ENCODE data around the gene IFTAP. TPM values are rescaled to one million over a fixed set of nuclear protein-coding genes. Genes with fewer than 3 reads are reported as not detected.

Gene IFTAP
- total RNA-seq, 4 donors from 2014 or later, result 0.80 to 22.3 (median 15.5) TPM

DNA sequence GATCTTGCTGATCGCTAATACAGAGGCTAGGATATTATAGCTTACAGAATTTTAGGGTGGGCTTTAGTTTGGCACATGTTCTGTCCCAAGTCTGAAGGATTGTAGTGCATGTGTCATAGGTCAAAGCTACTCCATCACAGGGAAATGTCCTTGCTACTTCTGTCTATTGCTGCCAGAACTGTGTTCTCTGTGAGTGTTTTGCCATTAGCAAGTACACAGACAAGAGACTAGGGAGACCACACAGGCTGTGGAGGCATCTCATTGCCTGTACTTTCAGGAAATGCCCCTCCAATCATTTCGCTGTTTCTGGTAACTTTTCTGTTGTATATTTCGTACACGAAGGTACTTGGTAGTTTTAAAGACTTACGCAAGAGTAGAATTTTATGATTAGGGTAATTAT, 29.2 kb downstream of the IFTAP start:
- intact Hi-C loops (cut with DNase I), result no loop called here
- Histone ChIP-seq H3K4me1 (peaks cover 0 to 14% (median 0%) of the 10 kb centered on the region in 3 donors), H3K27me3 (no peaks in the 10 kb centered on the region), H3K27ac (no peak overlapping the region), H3K9me3 (no peaks in the 10 kb centered on the region), H3K36me3 (no peaks in the 10 kb centered on the region), H3K4me3 (no peak overlapping the region)
- no peak for DNase-seq
- WGBS, 2 donors, result 82 to 90% methylated on average over 5 of the region's 5 CpGs
- TF ChIP-seq POLR2A (IDR thresholded peaks at IDR 0.05), result no peak
- TF ChIP-seq, protein P1, sequence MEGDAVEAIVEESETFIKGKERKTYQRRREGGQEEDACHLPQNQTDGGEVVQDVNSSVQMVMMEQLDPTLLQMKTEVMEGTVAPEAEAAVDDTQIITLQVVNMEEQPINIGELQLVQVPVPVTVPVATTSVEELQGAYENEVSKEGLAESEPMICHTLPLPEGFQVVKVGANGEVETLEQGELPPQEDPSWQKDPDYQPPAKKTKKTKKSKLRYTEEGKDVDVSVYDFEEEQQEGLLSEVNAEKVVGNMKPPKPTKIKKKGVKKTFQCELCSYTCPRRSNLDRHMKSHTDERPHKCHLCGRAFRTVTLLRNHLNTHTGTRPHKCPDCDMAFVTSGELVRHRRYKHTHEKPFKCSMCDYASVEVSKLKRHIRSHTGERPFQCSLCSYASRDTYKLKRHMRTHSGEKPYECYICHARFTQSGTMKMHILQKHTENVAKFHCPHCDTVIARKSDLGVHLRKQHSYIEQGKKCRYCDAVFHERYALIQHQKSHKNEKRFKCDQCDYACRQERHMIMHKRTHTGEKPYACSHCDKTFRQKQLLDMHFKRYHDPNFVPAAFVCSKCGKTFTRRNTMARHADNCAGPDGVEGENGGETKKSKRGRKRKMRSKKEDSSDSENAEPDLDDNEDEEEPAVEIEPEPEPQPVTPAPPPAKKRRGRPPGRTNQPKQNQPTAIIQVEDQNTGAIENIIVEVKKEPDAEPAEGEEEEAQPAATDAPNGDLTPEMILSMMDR (IDR thresholded peaks at IDR 0.05), result no peak

DNA sequence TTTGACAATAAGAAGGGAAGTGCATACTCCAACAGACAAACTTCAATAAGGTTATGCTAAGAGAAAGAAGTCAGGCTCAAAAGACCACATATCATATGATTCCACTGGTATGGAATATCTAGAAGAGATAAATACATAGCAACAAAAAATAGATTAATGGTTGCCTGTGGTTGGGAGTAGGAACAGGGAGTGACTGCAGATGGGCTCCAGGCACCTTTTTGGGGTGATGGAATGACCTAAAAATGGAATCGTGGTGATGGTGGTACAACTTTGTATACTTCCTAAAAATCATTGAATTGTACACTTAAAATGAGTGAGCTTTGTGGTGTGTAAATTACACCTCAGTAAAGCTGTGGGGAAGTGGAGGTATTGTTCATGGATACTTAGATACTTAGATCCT, 32.7 kb downstream of the IFTAP start:
- H3K4me1 ChIP-seq, result no peaks in the 10 kb centered on the region
- TF ChIP-seq, protein P1 (IDR thresholded peaks at IDR 0.05), result no peak
- no peak for TF ChIP-seq POLR2A (IDR thresholded peaks at IDR 0.05)
- no peak overlapping the region for H3K27ac ChIP-seq
- intact Hi-C loops (cut with DNase I), result no loop called here
- 81 to 84% methylated on average over 1 of the region's 1 CpG for WGBS, 2 donors
- no peak overlapping the region for H3K4me3 ChIP-seq
- H3K27me3 ChIP-seq, result no peaks in the 10 kb centered on the region
- H3K36me3 ChIP-seq, result no peaks in the 10 kb centered on the region
- DNase-seq, result no peak
- H3K9me3 ChIP-seq, result no peaks in the 10 kb centered on the region

DNA sequence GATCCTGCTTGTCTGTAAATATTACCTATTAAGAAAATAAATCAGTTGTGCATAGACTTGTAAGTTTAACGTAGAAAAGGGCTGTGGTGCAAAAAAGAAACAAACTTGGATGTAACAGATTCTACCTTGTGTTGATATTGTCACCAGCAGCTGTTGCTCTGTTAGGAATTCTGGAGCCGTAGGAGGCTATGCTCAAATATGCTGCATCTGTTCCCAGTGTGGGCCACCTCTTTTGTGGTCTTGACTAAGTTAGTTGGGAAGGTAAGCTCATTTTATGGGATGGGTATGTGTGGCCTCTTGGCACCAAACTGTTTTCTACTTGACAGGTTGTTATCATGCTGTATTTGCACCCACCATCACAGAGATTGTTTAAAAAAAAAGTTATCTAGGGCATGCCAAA, 33.2 kb downstream of the IFTAP start:
- Histone ChIP-seq H3K4me3 (no peak overlapping the region), H3K4me1 (no peaks in the 10 kb centered on the region), H3K27ac (no peak overlapping the region), H3K9me3 (no peaks in the 10 kb centered on the region), H3K36me3 (no peaks in the 10 kb centered on the region), H3K27me3 (no peaks in the 10 kb centered on the region)
- DNase-seq, result no peak
- 77 to 91% methylated on average over 2 of the region's 2 CpGs for WGBS, 2 donors
- intact Hi-C loops (cut with DNase I), result no loop called here
- TF ChIP-seq, protein P1 (IDR thresholded peaks at IDR 0.05), result no peak
- no peak for TF ChIP-seq POLR2A (IDR thresholded peaks at IDR 0.05)

DNA sequence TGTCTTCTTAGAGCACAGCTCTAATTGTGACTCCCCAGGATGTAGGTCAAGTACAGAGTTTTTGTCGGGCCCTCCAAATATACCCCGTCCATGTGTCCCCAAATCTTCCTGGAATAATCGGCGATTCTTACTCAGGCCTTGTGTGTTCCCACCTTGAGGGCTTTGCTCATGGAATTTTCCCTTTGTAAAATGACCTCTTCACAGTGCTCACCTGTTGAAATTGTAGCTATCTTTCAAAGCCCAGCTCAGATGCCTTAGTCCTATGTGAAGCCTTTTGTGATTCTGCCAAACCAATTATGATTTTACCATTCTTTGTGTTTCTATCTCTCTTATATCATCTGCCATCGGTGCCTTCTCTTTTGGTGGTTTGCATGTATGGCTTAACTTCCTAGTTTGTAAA, 33.8 kb downstream of the IFTAP start:
- Histone ChIP-seq H3K4me1 (no peaks in the 10 kb centered on the region), H3K4me3 (no peak overlapping the region), H3K9me3 (no peaks in the 10 kb centered on the region), H3K27me3 (no peaks in the 10 kb centered on the region), H3K36me3 (no peaks in the 10 kb centered on the region), H3K27ac (no peak overlapping the region)
- intact Hi-C loops (cut with DNase I), result no loop called here
- TF ChIP-seq POLR2A (IDR thresholded peaks at IDR 0.05), result no peak
- TF ChIP-seq, protein P1 (IDR thresholded peaks at IDR 0.05), result no peak
- DNase-seq, result no peak
- 88 to 91% methylated on average over 5 of the region's 5 CpGs for WGBS, 2 donors

DNA sequence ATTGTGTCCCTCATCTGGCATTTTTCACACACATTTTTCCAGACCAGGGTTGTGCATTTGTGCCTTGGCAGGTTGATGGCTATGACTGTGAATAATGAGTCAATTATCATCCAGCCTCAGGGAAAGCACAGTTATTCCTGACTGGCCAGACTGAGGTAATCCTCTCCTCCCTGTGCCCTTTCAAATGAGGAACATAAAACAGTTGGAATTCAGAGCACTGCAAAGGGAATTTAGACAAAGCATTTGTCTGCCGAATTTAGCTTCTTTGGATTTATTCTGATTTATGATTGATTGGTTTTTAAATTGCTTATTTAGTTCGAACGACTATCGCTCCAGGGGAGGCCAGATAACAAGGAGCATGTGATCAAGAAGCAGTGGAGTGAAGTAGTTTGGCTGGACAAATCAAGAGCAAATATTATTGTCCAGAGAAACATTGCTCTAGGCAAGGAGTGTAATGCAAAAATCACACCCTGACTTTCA, 34.5 kb downstream of the IFTAP start:
- WGBS, 2 donors, result 48 to 75% methylated on average over 4 of the region's 4 CpGs
- DNase-seq, result no peak
- no peak overlapping the region for H3K27ac ChIP-seq
- no peaks in the 10 kb centered on the region for H3K36me3 ChIP-seq
- H3K4me1 ChIP-seq, result no peaks in the 10 kb centered on the region
- TF ChIP-seq POLR2A (IDR thresholded peaks at IDR 0.05), result no peak
- TF ChIP-seq, protein P1 (IDR thresholded peaks at IDR 0.05), result no peak
- H3K27me3 ChIP-seq, result no peaks in the 10 kb centered on the region
- intact Hi-C loops (cut with DNase I), result no loop called here
- H3K4me3 ChIP-seq, result no peak overlapping the region
- H3K9me3 ChIP-seq, result no peaks in the 10 kb centered on the region

Data from esophagus squamous epithelium (tissue), 5 donors.